Upper lobe of left lung (tissue), 4 donors: Measurements from ENCODE around the gene AKAP11.

ENCODE experiments used
- EP300 ChIP-seq, 4 donors: sonication (generic); formaldehyde crosslinking; IDR thresholded peaks; one replicate each; pipeline ENCODE4 v1.5.1; 2017; ENCODE audit warnings: antibody characterized with exemption in 4 of 4, control low read depth in 2 of 4
- POLR2A ChIP-seq, 4 donors: fragments of 450-650 bp; IDR thresholded peaks; one replicate each; pipeline ENCODE4 v1.5.1; 2016 to 2017; ENCODE audit warnings: antibody characterized with exemption in 4 of 4, mild to moderate bottlenecking in 2 of 4
- POLR2AphosphoS5 ChIP-seq, 2 donors: sonication (generic); formaldehyde crosslinking; IDR thresholded peaks; one replicate each; pipeline ENCODE4 v1.5.1; 2017; ENCODE audit warnings: antibody characterized with exemption in 2 of 2
- TF ChIP-seq, protein P1 (sequence below), 6 experiments: fragments of 450-650 bp in 4 of 6; fragments of 200-600 bp in 2 of 6; sonication (generic) in 2 of 6; IDR thresholded peaks; one replicate each; pipeline ENCODE4 v1.5.1; 2016 to 2019; ENCODE audit warnings: antibody characterized with exemption in 6 of 6

GRCh38 chr13:42337808-42338600, 66.1 kb downstream of the AKAP11 start:
- no peak for TF ChIP-seq POLR2A (IDR thresholded peaks at IDR 0.05)
- TF ChIP-seq, protein P1, sequence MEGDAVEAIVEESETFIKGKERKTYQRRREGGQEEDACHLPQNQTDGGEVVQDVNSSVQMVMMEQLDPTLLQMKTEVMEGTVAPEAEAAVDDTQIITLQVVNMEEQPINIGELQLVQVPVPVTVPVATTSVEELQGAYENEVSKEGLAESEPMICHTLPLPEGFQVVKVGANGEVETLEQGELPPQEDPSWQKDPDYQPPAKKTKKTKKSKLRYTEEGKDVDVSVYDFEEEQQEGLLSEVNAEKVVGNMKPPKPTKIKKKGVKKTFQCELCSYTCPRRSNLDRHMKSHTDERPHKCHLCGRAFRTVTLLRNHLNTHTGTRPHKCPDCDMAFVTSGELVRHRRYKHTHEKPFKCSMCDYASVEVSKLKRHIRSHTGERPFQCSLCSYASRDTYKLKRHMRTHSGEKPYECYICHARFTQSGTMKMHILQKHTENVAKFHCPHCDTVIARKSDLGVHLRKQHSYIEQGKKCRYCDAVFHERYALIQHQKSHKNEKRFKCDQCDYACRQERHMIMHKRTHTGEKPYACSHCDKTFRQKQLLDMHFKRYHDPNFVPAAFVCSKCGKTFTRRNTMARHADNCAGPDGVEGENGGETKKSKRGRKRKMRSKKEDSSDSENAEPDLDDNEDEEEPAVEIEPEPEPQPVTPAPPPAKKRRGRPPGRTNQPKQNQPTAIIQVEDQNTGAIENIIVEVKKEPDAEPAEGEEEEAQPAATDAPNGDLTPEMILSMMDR (IDR thresholded peaks at IDR 0.05), result no peak
- no peak for TF ChIP-seq EP300 (IDR thresholded peaks at IDR 0.05)
- no peak for TF ChIP-seq POLR2AphosphoS5 (IDR thresholded peaks at IDR 0.05)
